Suprapubic skin (tissue), 4 donors: ENCODE results near the gene NELL1.

ENCODE experiments used
- CTCF ChIP-seq, 2 donors: fragments of 200-600 bp in 1 of 2; fragments of 450-650 bp in 1 of 2; sonication (generic) in 1 of 2; IDR thresholded peaks; one replicate each; pipeline ENCODE4 v1.5.1; 2016 to 2019; ENCODE audit warnings: antibody characterized with exemption in 2 of 2, mild to moderate bottlenecking in 1 of 2, moderate library complexity in 1 of 2
- EP300 ChIP-seq: sonication (generic); formaldehyde crosslinking; IDR thresholded peaks from one replicate; pipeline ENCODE4 v1.6.1; 2017; ENCODE audit warnings: antibody characterized with exemption
- POLR2A ChIP-seq, 2 donors: fragments of 450-650 bp; IDR thresholded peaks; one replicate each; pipeline ENCODE4 v1.6.1; 2017; ENCODE audit warnings: antibody characterized with exemption in 2 of 2, mild to moderate bottlenecking in 2 of 2, moderate library complexity in 2 of 2
- POLR2AphosphoS5 ChIP-seq, 3 donors: sonication (generic); formaldehyde crosslinking; IDR thresholded peaks; one replicate each; pipeline ENCODE4 v1.6.1; 2017; ENCODE audit warnings: antibody characterized with exemption in 3 of 3

GRCh38 chr11:21604564-21604963, 935.2 kb downstream of the NELL1 start:
- no peak for TF ChIP-seq CTCF (IDR thresholded peaks at IDR 0.05)
- TF ChIP-seq POLR2A (IDR thresholded peaks at IDR 0.05), result no peak
- no peak for TF ChIP-seq POLR2AphosphoS5 (IDR thresholded peaks at IDR 0.05)
- TF ChIP-seq EP300, result no peak
